Smooth muscle cell (in vitro differentiated cells): ENCODE measurements around the gene DENR. TPM values are rescaled to one million over a fixed set of nuclear protein-coding genes. Genes with fewer than 3 reads are reported as not detected.

Experiments used
- DNase-seq: peaks from one replicate; lab custom pipeline; 2025; ENCODE audit not compliant: unreplicated experiment; lab: John Stamatoyannopoulos, UW
- H2AFZ ChIP-seq: fragments of 200-600 bp; sonication (generic); 2 replicates; pipeline ENCODE4 v1.6.0; 2016; ENCODE audit warnings: antibody characterized with exemption, low read depth, mild to moderate bottlenecking
- H3F3A ChIP-seq: fragments of 200-600 bp; sonication (generic); 2 replicates; pipeline ENCODE4 v1.6.0; 2017; ENCODE audit warnings: antibody characterized with exemption, low read depth
- H3K27ac ChIP-seq: fragments of 200-600 bp; sonication (generic); 2 replicates; pipeline ENCODE4 v1.5.1; 2016; ENCODE audit warnings: low read depth, mild to moderate bottlenecking
- H3K27me3 ChIP-seq: fragments of 200-600 bp; sonication (generic); 2 replicates; pipeline ENCODE4 v1.6.1; 2016; ENCODE audit warnings: low read depth, mild to moderate bottlenecking
- H3K36me3 ChIP-seq: fragments of 200-600 bp; sonication (generic); 2 replicates; pipeline ENCODE4 v1.5.1; 2016; ENCODE audit warnings: low read depth
- H3K4me1 ChIP-seq: fragments of 200-600 bp; sonication (generic); 2 replicates; pipeline ENCODE4 v1.5.1; 2016; ENCODE audit warnings: low read depth
- H3K4me2 ChIP-seq: fragments of 200-600 bp; sonication (generic); 2 replicates; pipeline ENCODE4 v1.6.0; 2016; ENCODE audit warnings: mild to moderate bottlenecking
- H3K4me3 ChIP-seq: fragments of 200-600 bp; sonication (generic); 2 replicates; pipeline ENCODE4 v1.5.1; 2016; ENCODE audit warnings: mild to moderate bottlenecking
- H3K79me2 ChIP-seq: fragments of 200-600 bp; sonication (generic); 2 replicates; pipeline ENCODE4 v1.6.0; 2016; ENCODE audit warnings: low read depth, mild to moderate bottlenecking
- H3K9ac ChIP-seq: fragments of 200-600 bp; sonication (generic); 2 replicates; pipeline ENCODE4 v1.6.0; 2016; ENCODE audit warnings: low read depth
- H3K9me3 ChIP-seq: fragments of 200-600 bp; sonication (generic); replicated peaks from 2 replicates; pipeline ENCODE4 v1.5.1; 2016; ENCODE audit warnings: low read depth
- H4K20me1 ChIP-seq: fragments of 200-600 bp; sonication (generic); 2 replicates; pipeline ENCODE4 v1.6.0; 2016; ENCODE audit warnings: low read depth
- WGBS: methylation state at CpG from one replicate; pipeline ENCODE4 v1.1.7; 2016; ENCODE audit warnings: low lambda C conversion rate; 5-methylcytosine and 5-hydroxymethylcytosine counted together
- polyA plus RNA-seq: library from polyadenylated mRNA; unstranded; fragments of >200 nt; fragmentation: Nextera tagmentation; extraction: Ambion mirVana; gene quantifications from 2 replicates; pipeline ENCODE4 v1.2.1, GENCODE V29; 2016
- total RNA-seq: library from RNA; depleted of rRNA; stranded (reverse); fragments of >200 nt; gene quantifications from 2 replicates; pipeline ENCODE4 v1.2.3, GENCODE V29; 2014
- TF ChIP-seq, protein P1 (sequence below): fragments of 200-600 bp; sonication (generic); IDR thresholded peaks from 2 replicates; pipeline ENCODE4 v1.5.1; 2017; ENCODE audit warnings: borderline replicate concordance, mild to moderate bottlenecking, antibody characterized with exemption; ENCODE audit not compliant: insufficient read depth, poor library complexity, severe bottlenecking

DENR gene
- total and polyA plus RNA-seq, 2 experiments from 2014 or later, result 36.3 to 49.7 TPM

DNA sequence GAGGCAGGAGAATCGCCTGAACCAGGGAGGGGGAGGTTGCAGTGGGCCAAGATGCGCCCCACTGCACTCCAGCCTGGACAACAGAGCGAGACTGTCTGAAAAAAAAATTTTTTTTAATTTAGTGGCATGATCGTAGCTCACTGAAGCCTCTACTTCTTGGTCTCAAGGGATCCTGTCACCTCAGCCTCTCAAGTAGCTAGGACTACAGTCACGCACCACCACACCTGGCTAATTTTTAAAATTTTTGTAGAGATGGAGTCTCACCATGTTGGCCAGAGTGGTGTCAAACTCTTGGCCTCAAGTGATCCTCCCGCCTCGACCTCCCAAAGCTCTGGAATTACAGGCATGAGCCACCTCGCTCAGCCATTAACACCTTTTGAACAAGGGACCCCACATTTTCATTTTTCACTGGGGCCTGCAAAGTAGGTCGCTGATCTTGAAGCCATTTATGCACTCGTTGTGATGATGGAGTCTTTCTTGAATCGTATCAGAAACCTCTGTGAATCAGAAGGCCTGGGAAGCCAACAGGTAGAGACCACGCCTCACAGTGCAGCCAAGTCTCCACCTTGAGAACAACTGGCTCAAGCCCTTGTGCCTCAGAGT is 27.9 kb upstream of the DENR start:
- H3K4me1 ChIP-seq, result no peaks in the 10 kb centered on the region
- H4K20me1 ChIP-seq, result no peaks in the 10 kb centered on the region
- no peaks in the 10 kb centered on the region for H3F3A ChIP-seq
- no peak overlapping the region for H3K4me2 ChIP-seq
- H3K36me3 ChIP-seq, result no peaks in the 10 kb centered on the region
- H3K27me3 ChIP-seq, result no peaks in the 10 kb centered on the region
- DNase-seq, result no peak
- 93% methylated on average over 12 of the region's 12 CpGs for WGBS
- H3K9me3 ChIP-seq, result no peaks in the 10 kb centered on the region
- no peak overlapping the region for H3K4me3 ChIP-seq
- TF ChIP-seq, protein P1, sequence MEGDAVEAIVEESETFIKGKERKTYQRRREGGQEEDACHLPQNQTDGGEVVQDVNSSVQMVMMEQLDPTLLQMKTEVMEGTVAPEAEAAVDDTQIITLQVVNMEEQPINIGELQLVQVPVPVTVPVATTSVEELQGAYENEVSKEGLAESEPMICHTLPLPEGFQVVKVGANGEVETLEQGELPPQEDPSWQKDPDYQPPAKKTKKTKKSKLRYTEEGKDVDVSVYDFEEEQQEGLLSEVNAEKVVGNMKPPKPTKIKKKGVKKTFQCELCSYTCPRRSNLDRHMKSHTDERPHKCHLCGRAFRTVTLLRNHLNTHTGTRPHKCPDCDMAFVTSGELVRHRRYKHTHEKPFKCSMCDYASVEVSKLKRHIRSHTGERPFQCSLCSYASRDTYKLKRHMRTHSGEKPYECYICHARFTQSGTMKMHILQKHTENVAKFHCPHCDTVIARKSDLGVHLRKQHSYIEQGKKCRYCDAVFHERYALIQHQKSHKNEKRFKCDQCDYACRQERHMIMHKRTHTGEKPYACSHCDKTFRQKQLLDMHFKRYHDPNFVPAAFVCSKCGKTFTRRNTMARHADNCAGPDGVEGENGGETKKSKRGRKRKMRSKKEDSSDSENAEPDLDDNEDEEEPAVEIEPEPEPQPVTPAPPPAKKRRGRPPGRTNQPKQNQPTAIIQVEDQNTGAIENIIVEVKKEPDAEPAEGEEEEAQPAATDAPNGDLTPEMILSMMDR, result no peak
- H3K27ac ChIP-seq, result no peak overlapping the region
- H3K9ac ChIP-seq, result no peak overlapping the region
- no peaks in the 10 kb centered on the region for H3K79me2 ChIP-seq
- H2AFZ ChIP-seq, result no peak overlapping the region

DNA sequence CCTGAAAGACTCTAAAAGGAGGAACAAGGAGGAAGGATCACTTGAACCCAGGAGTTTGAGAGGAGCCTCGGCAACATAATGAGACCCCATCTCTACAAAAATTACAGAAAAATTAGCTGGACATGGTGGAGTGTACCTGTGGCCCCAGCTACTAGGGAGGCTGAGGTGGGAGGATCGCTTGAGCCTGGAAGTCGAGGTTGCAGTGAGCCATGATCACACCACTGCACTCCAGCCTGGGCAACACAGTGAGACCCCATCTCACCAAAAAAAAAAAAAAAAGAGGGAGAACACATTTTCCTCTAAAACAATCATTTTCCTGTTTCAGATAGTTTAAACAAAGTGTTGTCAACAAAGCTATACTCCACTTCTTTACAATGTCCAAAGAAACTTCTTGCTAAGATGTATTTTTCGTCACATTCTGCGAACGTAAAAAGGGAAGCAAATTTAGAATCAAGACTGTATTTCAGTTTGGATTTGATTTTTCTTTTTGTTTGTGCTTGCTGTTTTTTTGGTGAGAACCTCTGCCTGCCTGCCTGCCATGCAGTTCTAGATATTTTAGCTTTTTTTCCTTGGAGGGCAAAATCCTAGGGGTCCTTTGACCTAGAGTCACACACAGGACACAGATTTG is 27.1 kb upstream of the DENR start:
- Histone ChIP-seq H3K4me2 (no peak overlapping the region), H3K9me3 (no peaks in the 10 kb centered on the region), H3F3A (no peaks in the 10 kb centered on the region), H3K27me3 (no peaks in the 10 kb centered on the region), H3K79me2 (no peaks in the 10 kb centered on the region), H3K27ac (peak overlapping the region; percentile 82), H3K4me1 (no peaks in the 10 kb centered on the region), H4K20me1 (no peaks in the 10 kb centered on the region), H3K9ac (peak overlapping the region; percentile 40), H3K4me3 (no peak overlapping the region), H3K36me3 (no peaks in the 10 kb centered on the region), H2AFZ (no peak overlapping the region)
- DNase-seq, result no peak
- TF ChIP-seq, protein P1, result no peak
- 93% methylated on average over 6 of the region's 6 CpGs for WGBS

DNA sequence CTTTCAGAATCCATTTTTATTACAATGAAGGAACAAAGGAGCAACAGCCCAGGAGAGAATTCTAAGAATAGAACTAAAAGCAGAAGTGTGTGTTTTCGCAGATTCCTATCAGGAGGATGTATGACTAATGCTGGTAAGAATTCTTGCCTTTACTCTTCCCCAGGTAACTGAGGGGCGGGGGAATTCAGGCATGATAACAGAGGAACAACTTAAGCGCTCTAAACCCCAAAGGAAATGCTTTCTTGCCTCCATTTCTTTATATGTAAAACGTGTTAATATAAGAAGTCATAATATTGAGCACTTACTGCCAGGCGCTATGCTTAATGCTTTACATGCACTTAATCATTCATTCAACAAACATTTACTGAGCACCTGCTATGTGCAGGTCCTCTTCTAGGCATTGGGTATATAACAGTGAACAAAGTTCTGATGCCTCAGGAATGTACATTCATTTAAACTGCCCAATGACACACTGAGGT is 26.5 kb upstream of the DENR start:
- H2AFZ ChIP-seq, result no peak overlapping the region

More for the DNA sequence above, 26.5 kb upstream of the DENR start:
- Histone ChIP-seq H3F3A (no peaks in the 10 kb centered on the region), H3K4me2 (no peak overlapping the region), H3K36me3 (no peaks in the 10 kb centered on the region), H3K79me2 (no peaks in the 10 kb centered on the region), H4K20me1 (no peaks in the 10 kb centered on the region), H3K27me3 (no peaks in the 10 kb centered on the region), H3K9me3 (no peaks in the 10 kb centered on the region), H3K9ac (peak overlapping the region; percentile 40), H3K4me1 (no peaks in the 10 kb centered on the region), H3K27ac (peak overlapping the region; percentile 82), H3K4me3 (no peak overlapping the region)
- no peak for DNase-seq
- 35% methylated on average over 5 of the region's 5 CpGs for WGBS
- TF ChIP-seq, protein P1, result no peak
